Endothelial cell of umbilical vein (primary cell): Measurements from ENCODE around the gene RNF175. TPM values are rescaled to one million over a fixed set of nuclear protein-coding genes. Genes with fewer than 3 reads are reported as not detected.

Experiments
- BruUV-seq: library from RNA; stranded (reverse); fragments of 400-500 nt; replicated peaks from 2 replicates; lab custom pipeline; 2021; lab: Mats Ljungman, UMichigan
- CTCF ChIA-PET: fragments of 300-600, 350-600 bp; sonication (Branson Sonifier 250); formaldehyde crosslinking; loops from one replicate; lab custom pipeline; 2021; ENCODE audit warnings: antibody characterized with exemption, inconsistent platforms; lab: Charles Lee
- POLR2A ChIA-PET: fragments of 300-600, 350-600 bp; sonication (Branson Sonifier 250); formaldehyde crosslinking; loops from one replicate; lab custom pipeline; 2021; ENCODE audit warnings: antibody characterized with exemption, inconsistent platforms; lab: Charles Lee
- DNase-seq: peaks from one replicate; pipeline ENCODE4 v3.0.0-alpha.2; 2011; ENCODE audit warnings: low read depth, low spot score
- FAIRE-seq: peaks from 2 replicates; lab custom pipeline; 2011; peaks lifted over from hg19 to GRCh38; lab: Jason Lieb, UNC
- H2AFZ ChIP-seq: 2 replicates; pipeline ENCODE4 v1.6.0; 2012; ENCODE audit warnings: low read depth, low read length, control low read depth, inconsistent platforms
- H3K27ac ChIP-seq: 2 replicates; pipeline ENCODE4 v1.5.1; 2011; ENCODE audit warnings: low read depth, mild to moderate bottlenecking, control low read depth, low read length, moderate library complexity; ENCODE audit not compliant: insufficient read depth
- H3K27me3 ChIP-seq, 2 experiments: 2 replicates each; pipeline versions ENCODE4 v1.6.0 to v1.6.1; 2011; ENCODE audit warnings: low read length in 2 of 2, mixed read lengths in 1 of 2; ENCODE audit not compliant: control insufficient read depth in 2 of 2, insufficient read depth in 2 of 2
- H3K36me3 ChIP-seq, 2 experiments: 2 replicates in 1 of 2; 3 replicates in 1 of 2; pipeline ENCODE4 v1.5.1; 2011; ENCODE audit warnings: low read length in 2 of 2, mild to moderate bottlenecking in 1 of 2, moderate library complexity in 1 of 2; ENCODE audit not compliant: control insufficient read depth in 2 of 2, insufficient read depth in 2 of 2; ENCODE audit errors: extremely low read depth in 1 of 2
- H3K4me1 ChIP-seq: 3 replicates; pipeline ENCODE4 v1.5.1; 2011; ENCODE audit warnings: mild to moderate bottlenecking, low read length; ENCODE audit not compliant: control insufficient read depth, insufficient read depth; ENCODE audit errors: extremely low read depth
- H3K4me2 ChIP-seq: 2 replicates; pipeline ENCODE4 v1.6.1; 2011; ENCODE audit warnings: low read length, control low read depth, mixed read lengths; ENCODE audit not compliant: insufficient read depth
- H3K4me3 ChIP-seq, 3 experiments: fragments of 200-600 bp in 1 of 3; sonication (generic), shearing (Covaris generic) in 1 of 3; replicated peaks in 1 of 3; 2 replicates each; pipeline ENCODE4 v1.5.1; 2011 to 2016; ENCODE audit warnings: control low read depth in 3 of 3, low read length in 3 of 3, mild to moderate bottlenecking in 2 of 3, inconsistent platforms in 1 of 3, low read depth in 1 of 3, moderate library complexity in 1 of 3; ENCODE audit not compliant: insufficient read depth in 1 of 3
- H3K79me2 ChIP-seq: 2 replicates; pipeline ENCODE4 v1.6.0; 2012; ENCODE audit warnings: low read length, inconsistent platforms; ENCODE audit not compliant: control insufficient read depth, insufficient read depth
- H3K9ac ChIP-seq: replicated peaks from 2 replicates; pipeline ENCODE3; 2011; ENCODE audit warnings: low read length, control low read depth; ENCODE audit not compliant: insufficient read depth; ENCODE audit errors: extremely low read depth
- H3K9me1 ChIP-seq: replicated peaks from 3 replicates; pipeline ENCODE4 v1.6.0; 2011; ENCODE audit warnings: mild to moderate bottlenecking, low read length; ENCODE audit not compliant: control insufficient read depth, insufficient read depth; ENCODE audit errors: extremely low read depth
- H3K9me3 ChIP-seq: replicated peaks from 2 replicates; pipeline ENCODE4 v1.5.1; 2012; ENCODE audit warnings: low read length, inconsistent platforms; ENCODE audit not compliant: control insufficient read depth, insufficient read depth
- H4K20me1 ChIP-seq: replicated peaks from 2 replicates; pipeline ENCODE3; 2011; ENCODE audit warnings: mild to moderate bottlenecking, low read length; ENCODE audit not compliant: control insufficient read depth, insufficient read depth; ENCODE audit errors: extremely low read depth
- EZH2 ChIP-seq: IDR thresholded peaks from 2 replicates; pipeline ENCODE4 v1.6.1; 2012; ENCODE audit warnings: borderline replicate concordance, low read depth, mild to moderate bottlenecking, moderate library complexity, low read length, inconsistent platforms; ENCODE audit not compliant: severe bottlenecking
- GATA2 ChIP-seq: IDR thresholded peaks from 2 replicates; pipeline ENCODE4 v1.7.0; 2011; ENCODE audit warnings: low read depth, mild to moderate bottlenecking, moderate library complexity, mixed read lengths, low read length; ENCODE audit not compliant: insufficient read length, insufficient read depth
- JUN ChIP-seq: IDR thresholded peaks from 2 replicates; pipeline ENCODE4 v1.6.1; 2011; ENCODE audit warnings: borderline replicate concordance, low read depth; ENCODE audit not compliant: insufficient read length, insufficient read depth
- POLR2A ChIP-seq: IDR thresholded peaks from 2 replicates; pipeline ENCODE4 v1.6.1; 2012; ENCODE audit warnings: low read depth, mild to moderate bottlenecking, control low read depth, low read length
- dilution Hi-C: fragments of 300-500 bp; cut with MboI; formaldehyde crosslinking; loops from one replicate; pipeline ENCODE4 v1.15.0; 2019; ENCODE audit warnings: low sequenced_read_pairs; ENCODE audit not compliant: extremely low pct_ligation_motif_present
- intact Hi-C: fragments of 100-400 bp; cut with micrococcal nuclease; formaldehyde crosslinking; loops from one replicate; pipeline ENCODE4 v1.10.0; 2022
- polyA plus RNA-seq, 4 experiments: library from polyadenylated mRNA; depleted of rRNA in 3 of 4; stranded (reverse) in 3 of 4; unstranded in 1 of 4; fragments of >200 nt; gene quantifications; 2 replicates each; pipeline versions ENCODE4 v1.2.1 to v1.2.3, GENCODE V29; 2011 to 2012; ENCODE audit warnings: missing spikeins in 1 of 4
- total RNA-seq: library from RNA; stranded (reverse); gene quantifications from 2 replicates; pipeline ENCODE4 v1.2.3, GENCODE V29; 2021
- TF ChIP-seq, protein P1 (sequence below): IDR thresholded peaks from 2 replicates; pipeline ENCODE4 v1.6.1; 2011; ENCODE audit not compliant: insufficient read depth, insufficient read length

Gene RNF175
- total and polyA plus RNA-seq, 2 donors (not counting 3 experiments of a cell fraction or from before 2014, with no cell fraction given), result not detected

DNA sequence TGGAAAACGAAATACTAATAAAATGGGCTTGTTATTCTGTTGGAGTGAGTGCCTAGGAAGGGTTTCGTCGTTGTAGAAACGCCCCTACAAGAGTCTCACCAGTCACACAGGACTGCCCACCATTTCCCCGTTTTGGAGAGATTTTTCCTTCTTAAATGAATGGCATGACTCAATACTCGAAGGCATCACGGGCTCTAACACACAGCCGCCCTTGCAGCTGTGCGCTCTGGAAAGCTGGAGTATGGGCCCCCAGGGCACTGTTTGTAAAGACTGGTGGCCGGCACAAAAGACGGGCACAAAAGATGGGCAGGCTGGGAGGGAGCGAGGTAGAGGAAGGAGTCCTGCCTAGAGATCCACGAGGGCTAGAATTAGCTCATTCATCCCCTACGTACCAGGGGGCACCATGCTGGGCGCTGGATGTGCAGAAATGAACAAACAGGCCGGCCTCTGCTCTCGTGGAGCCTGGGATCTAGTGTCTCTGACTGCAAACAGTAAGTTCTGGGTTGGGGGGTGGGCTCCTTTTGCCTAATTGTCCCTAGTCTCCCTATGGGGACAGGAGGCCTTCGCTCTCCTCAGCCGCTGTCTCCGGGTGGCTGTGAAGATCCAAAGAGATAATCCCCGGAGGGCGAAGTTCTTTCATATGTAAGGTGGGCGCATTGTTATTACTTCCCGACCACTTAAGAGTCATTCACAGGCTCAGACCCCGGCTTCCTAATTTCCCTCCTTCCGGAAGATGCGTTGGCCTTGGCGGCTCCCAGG is 30.1 kb upstream of the RNF175 start:
- Histone ChIP-seq H3K79me2 (no peaks in the 10 kb centered on the region), H3K4me3 (no peak overlapping the region), H3K9me1 (no peaks in the 10 kb centered on the region), H3K36me3 (no peaks in the 10 kb centered on the region), H3K9me3 (no peaks in the 10 kb centered on the region), H3K27me3 (peaks cover 72 to 90% of the 10 kb centered on the region in 2 experiments), H3K4me1 (peaks cover 12% of the 10 kb centered on the region), H3K4me2 (no peak overlapping the region), H3K27ac (no peak overlapping the region), H2AFZ (no peak overlapping the region), H4K20me1 (no peaks in the 10 kb centered on the region), H3K9ac (no peak overlapping the region)
- ChIA-PET CTCF (interaction anchor here (0.6 to 1.2 kb wide), 3 partner anchors 9 to 717 kb away, joined by 3 to 4 read pairs (median 3); no protein-coding TSS in a partner anchor), POLR2A (no interaction called here)
- no TSS peak for BruUV-seq
- TF ChIP-seq, protein P1, sequence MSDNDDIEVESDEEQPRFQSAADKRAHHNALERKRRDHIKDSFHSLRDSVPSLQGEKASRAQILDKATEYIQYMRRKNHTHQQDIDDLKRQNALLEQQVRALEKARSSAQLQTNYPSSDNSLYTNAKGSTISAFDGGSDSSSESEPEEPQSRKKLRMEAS, result no peak
- TF ChIP-seq EZH2 (peak; percentile 73), JUN (no peak)
- FAIRE-seq, result no peak
- dilution Hi-C loops, result no loop called here
- intact Hi-C loops, result loop anchor here (5.0 kb wide), 1 partner anchor 827 kb away; no protein-coding TSS in a partner anchor
- no peak for DNase-seq

- no peaks in the 10 kb centered on the region for H4K20me1 ChIP-seq
- no peaks in the 10 kb centered on the region for H3K79me2 ChIP-seq
- H3K4me1 ChIP-seq, result peaks cover 12% of the 10 kb centered on the region
- POLR2A ChIA-PET, result no interaction called here
- no peaks in the 10 kb centered on the region for H3K36me3 ChIP-seq
- H2AFZ ChIP-seq, result no peak within 1 kb of the TSS
- CTCF ChIA-PET, result no interaction called here
- H3K9me1 ChIP-seq, result no peaks in the 10 kb centered on the region
- dilution Hi-C loops, result no loop called here
- no peaks in the 10 kb centered on the region for H3K9me3 ChIP-seq
- DNase-seq (no peak), FAIRE-seq (no peak)
- H3K9ac ChIP-seq, result no peak within 1 kb of the TSS
- intact Hi-C loops, result loop anchor here (5.0 kb wide), 1 partner anchor 829 kb away; no protein-coding TSS in a partner anchor
- peaks cover 67 to 79% of the 10 kb centered on the region in 2 experiments for H3K27me3 ChIP-seq
- BruUV-seq, result no TSS peak
- H3K4me3 ChIP-seq, result no peak within 1 kb of the TSS
- TF ChIP-seq GATA2 (no peak), POLR2A (no peak), EZH2 (peak; percentile 93)
- no peak within 1 kb of the TSS for H3K4me2 ChIP-seq
- no peak within 1 kb of the TSS for H3K27ac ChIP-seq
Observed at GRCh38 chr4:153788413-153789276, 28.8 kb upstream of the RNF175 start, which contains the start of gene SFRP2. SFRP2 (minus strand) TSS chr4:153789083; CDS start chr4:153788835, 248 bp downstream.
